Adrenal gland (tissue), 5 donors: ENCODE data around the gene ST6GALNAC3.

ENCODE experiments used
- POLR2A ChIP-seq, 2 donors: fragments of 450-650 bp; IDR thresholded peaks; one replicate each; pipeline ENCODE4 v1.6.1; 2017; ENCODE audit warnings: antibody characterized with exemption in 2 of 2, mild to moderate bottlenecking in 2 of 2, moderate library complexity in 1 of 2
- TF ChIP-seq, protein P1 (sequence below), 6 experiments: fragments of 450-650 bp in 4 of 6; fragments of 200-600 bp in 2 of 6; sonication (generic) in 1 of 6; IDR thresholded peaks; 1 replicate in 5 of 6; 2 replicates in 1 of 6; pipeline versions ENCODE4 v1.5.1 to v1.8.0; 2016 to 2021; ENCODE audit warnings: antibody characterized with exemption in 6 of 6, mild to moderate bottlenecking in 2 of 6, moderate library complexity in 1 of 6
- donor health status: DM: no; HTN: no; CAD: no.

DNA sequence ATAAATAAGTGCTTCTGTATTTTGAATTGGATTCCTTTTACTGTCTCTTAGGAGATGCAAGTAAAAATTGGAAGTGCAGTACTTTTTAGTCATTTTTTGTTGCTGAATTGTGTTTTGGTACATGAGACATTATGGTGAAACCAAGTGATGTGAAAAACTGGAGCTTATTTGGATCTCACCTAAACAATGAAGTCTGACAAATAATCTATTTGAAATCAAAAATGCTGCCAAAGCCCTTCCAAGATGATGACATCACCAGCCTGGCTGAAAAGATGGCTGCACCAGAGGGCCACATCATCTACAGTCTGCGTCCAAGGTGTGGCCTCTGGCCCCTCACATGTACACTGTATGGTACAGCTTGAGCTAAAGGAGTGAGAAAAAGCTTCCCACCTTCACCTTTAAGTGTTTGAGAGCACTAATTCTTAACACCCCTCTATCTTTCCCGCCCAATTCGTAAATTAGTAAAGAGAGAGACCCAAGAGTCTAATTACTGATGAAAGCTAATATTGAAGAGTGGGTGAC lies 600.2 kb downstream of the ST6GALNAC3 start:
- TF ChIP-seq, protein P1, sequence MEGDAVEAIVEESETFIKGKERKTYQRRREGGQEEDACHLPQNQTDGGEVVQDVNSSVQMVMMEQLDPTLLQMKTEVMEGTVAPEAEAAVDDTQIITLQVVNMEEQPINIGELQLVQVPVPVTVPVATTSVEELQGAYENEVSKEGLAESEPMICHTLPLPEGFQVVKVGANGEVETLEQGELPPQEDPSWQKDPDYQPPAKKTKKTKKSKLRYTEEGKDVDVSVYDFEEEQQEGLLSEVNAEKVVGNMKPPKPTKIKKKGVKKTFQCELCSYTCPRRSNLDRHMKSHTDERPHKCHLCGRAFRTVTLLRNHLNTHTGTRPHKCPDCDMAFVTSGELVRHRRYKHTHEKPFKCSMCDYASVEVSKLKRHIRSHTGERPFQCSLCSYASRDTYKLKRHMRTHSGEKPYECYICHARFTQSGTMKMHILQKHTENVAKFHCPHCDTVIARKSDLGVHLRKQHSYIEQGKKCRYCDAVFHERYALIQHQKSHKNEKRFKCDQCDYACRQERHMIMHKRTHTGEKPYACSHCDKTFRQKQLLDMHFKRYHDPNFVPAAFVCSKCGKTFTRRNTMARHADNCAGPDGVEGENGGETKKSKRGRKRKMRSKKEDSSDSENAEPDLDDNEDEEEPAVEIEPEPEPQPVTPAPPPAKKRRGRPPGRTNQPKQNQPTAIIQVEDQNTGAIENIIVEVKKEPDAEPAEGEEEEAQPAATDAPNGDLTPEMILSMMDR (IDR thresholded peaks at IDR 0.05): no peak
- TF ChIP-seq POLR2A (IDR thresholded peaks at IDR 0.05): no peak
